ENCODE results near the gene QSOX1.

DNA sequence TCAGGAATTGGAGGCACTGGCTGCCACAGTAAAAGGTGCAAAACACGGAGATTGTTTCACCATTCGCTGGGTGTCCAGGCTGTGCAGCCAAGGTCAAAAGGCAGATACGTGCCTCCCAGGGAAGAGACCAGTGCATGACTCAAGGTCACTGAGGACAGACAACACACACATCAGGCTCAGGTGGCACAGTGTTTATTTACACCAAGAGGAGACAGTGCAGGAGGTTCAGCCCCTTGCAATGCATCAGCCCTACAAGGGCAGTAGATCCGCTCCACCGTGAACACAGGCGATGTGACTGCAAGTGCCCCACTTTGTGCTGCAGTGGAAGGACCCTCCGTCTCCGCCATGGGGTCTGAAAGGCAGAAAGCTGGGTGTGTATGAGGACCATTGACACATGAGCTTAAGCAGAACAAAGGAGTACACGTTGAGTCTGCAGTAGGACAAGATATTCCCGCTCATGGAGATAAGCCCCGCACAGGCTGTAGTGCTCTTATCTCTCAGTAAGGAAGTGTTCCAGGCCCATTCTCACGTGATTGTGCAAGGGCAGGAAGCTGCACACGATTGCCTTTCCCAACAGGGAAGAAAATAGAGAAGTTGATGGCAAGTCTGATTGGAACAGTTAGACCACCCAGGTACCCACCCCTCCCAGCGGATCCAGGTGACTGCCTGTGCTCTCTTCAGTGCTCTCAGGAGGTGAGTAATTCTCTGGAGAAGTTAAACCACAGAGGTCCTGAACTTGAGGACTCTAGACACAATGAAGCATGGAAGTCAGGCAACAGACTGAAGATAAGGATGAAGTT lies 37.5 kb upstream of the QSOX1 start:
- TF ChIP-seq, protein P1, sequence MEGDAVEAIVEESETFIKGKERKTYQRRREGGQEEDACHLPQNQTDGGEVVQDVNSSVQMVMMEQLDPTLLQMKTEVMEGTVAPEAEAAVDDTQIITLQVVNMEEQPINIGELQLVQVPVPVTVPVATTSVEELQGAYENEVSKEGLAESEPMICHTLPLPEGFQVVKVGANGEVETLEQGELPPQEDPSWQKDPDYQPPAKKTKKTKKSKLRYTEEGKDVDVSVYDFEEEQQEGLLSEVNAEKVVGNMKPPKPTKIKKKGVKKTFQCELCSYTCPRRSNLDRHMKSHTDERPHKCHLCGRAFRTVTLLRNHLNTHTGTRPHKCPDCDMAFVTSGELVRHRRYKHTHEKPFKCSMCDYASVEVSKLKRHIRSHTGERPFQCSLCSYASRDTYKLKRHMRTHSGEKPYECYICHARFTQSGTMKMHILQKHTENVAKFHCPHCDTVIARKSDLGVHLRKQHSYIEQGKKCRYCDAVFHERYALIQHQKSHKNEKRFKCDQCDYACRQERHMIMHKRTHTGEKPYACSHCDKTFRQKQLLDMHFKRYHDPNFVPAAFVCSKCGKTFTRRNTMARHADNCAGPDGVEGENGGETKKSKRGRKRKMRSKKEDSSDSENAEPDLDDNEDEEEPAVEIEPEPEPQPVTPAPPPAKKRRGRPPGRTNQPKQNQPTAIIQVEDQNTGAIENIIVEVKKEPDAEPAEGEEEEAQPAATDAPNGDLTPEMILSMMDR (IDR thresholded peaks at IDR 0.05; ENCODE audit: insufficient read depth, low read length, poor library complexity, severe bottlenecking): no peak
- no peak for TF ChIP-seq EZH2phosphoT487 (conservative IDR thresholded peaks at IDR 0.05; ENCODE audit: low read length)

All from SU-DHL-6 (cell line).